B cell (primary cell): ENCODE data around the gene SYNPR.

ENCODE experiments used
- CTCF ChIP-seq: fragments of 200-600 bp; IDR thresholded peaks from one replicate; pipeline ENCODE4 v1.8.0; 2022; ENCODE audit warnings: antibody characterized with exemption, mild to moderate bottlenecking
- EZH2 ChIP-seq: IDR thresholded peaks from 2 replicates; pipeline ENCODE4 v1.6.1; 2012; ENCODE audit warnings: borderline replicate concordance, low read depth, mild to moderate bottlenecking, moderate library complexity, low read length; ENCODE audit not compliant: insufficient read depth, poor library complexity, severe bottlenecking

GRCh38 chr3:63228677-63229076, 49.4 kb upstream of the SYNPR start:
- TF ChIP-seq CTCF: peak; percentile 19
- TF ChIP-seq EZH2: no peak
